PFSK-1 (cell line): ENCODE results near the gene PRIMA1.

Experiments used
- REST ChIP-seq, 2 experiments: IDR thresholded peaks; 2 replicates each; pipeline versions ENCODE4 v1.6.1 to v1.8.0; 2011 to 2012; ENCODE audit warnings: low read depth in 2 of 2, low read length in 2 of 2, control low read depth in 1 of 2, inconsistent platforms in 1 of 2, mild to moderate bottlenecking in 1 of 2, moderate library complexity in 1 of 2; ENCODE audit not compliant: insufficient read depth in 1 of 2
- SIN3A ChIP-seq: IDR thresholded peaks from 2 replicates; pipeline ENCODE4 v1.6.1; 2012; ENCODE audit warnings: mild to moderate bottlenecking, low read length, moderate library complexity, borderline replicate concordance; ENCODE audit not compliant: insufficient read depth

DNA sequence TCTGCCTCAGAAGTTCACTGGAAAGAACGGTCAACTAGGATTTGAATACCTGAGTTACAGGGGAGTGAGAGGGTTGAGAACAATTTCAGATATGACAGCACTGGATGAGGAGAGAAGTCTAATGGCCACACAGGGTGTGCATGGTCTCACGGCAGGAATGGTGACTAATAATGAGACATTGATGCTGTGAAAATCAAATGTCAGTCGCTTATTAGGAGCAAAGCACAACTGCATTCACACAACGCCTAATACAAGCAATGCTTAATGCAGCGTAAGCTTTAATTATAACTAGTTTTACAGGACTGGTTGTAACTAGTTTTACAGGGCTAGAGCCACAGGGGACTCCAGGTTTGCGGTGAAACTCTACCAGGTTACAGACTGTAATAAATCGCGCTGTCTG is 23.4 kb upstream of the PRIMA1 start:
- TF ChIP-seq SIN3A (no peak), REST (IDR thresholded peaks at IDR 0.05; ENCODE audit: insufficient read depth in 1 of 2, low read depth in 2 of 2, low read length in 2 of 2) (no peak)
